Neural crest cell (in vitro differentiated cells): Measurements from ENCODE around the gene CDH13. TPM values are rescaled to one million over a fixed set of nuclear protein-coding genes. Genes with fewer than 3 reads are reported as not detected.

Experiments used
- DNase-seq: peaks from one replicate; pipeline ENCODE4 v3.0.0; 2021; ENCODE audit warnings: low read depth, mixed read lengths, low spot score
- H3K27ac Mint-ChIP-seq: one replicate; pipeline ENCODE4 v1.8.0; 2021; ENCODE audit warnings: mild to moderate bottlenecking, mixed read lengths; ENCODE audit not compliant: unreplicated experiment
- H3K27me3 Mint-ChIP-seq: 2 replicates; pipeline ENCODE4 v1.8.0; 2021; ENCODE audit warnings: low read depth, mild to moderate bottlenecking, mixed read lengths
- H3K36me3 Mint-ChIP-seq: 2 replicates; pipeline ENCODE4 v1.8.0; 2021; ENCODE audit warnings: low read depth, mild to moderate bottlenecking, mixed read lengths
- H3K4me1 Mint-ChIP-seq: 2 replicates; pipeline ENCODE4 v1.8.0; 2021; ENCODE audit warnings: mixed read lengths
- H3K4me3 Mint-ChIP-seq: one replicate; pipeline ENCODE4 v1.8.0; 2021; ENCODE audit warnings: mild to moderate bottlenecking, mixed read lengths
- H3K9me3 Mint-ChIP-seq: 2 replicates; pipeline ENCODE4 v1.8.0; 2021; ENCODE audit warnings: mixed read lengths
- CTCF ChIP-seq: fragments of 200-600 bp; sonication (generic); conservative IDR thresholded peaks from 2 replicates; pipeline ENCODE4 v1.5.0; 2021; ENCODE audit warnings: antibody characterized with exemption, mild to moderate bottlenecking
- total RNA-seq: library from RNA; stranded (reverse); gene quantifications from 2 replicates; pipeline ENCODE4 v1.2.1, GENCODE V29; 2021

CDH13 gene
- total RNA-seq, 1 donor from 2014 or later = 1.1 TPM

DNA sequence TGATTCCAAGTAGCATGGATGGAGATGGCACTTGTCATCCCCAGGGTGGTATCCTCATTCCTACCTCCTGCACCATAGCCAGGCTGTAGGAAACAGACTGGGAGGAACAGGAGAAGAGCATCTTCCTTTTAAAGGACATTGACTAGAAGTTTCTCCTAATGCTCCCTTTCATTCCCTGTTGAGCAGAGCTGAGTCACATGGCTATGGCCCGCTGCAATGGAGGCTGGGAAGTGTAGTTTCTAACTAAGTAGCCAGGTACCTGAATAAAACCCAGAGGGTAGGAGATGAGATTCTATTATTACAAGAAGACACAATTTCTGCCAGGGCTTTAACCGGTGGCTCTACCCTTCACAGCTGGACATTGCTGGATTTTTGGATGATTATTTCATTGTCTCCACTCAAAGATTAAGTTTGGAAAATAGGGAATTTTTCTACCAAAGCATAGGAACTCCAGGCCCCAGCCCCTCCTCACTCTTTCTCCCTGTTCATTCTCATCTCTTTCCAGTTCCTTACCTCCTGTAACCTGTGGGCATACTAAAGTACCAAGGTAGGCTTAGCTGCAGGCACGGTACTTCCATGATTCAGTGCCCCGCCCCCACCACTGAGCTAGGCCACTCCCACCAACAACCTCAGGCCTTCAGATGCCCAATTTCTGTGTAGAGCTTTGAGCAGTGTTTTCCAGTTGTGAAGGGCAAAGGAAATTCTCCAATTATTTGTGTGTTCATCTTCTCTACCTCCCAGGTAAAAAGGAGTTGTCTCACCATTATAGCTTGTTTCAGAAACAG is 378.3 kb downstream of the CDH13 start:
- Mint-ChIP-seq H3K9me3 (peaks cover 6% of the 10 kb centered on the region), H3K27me3 (no peaks in the 10 kb centered on the region), H3K36me3 (no peaks in the 10 kb centered on the region), H3K4me1 (no peaks in the 10 kb centered on the region), H3K4me3 (no peak overlapping the region), H3K27ac (no peak overlapping the region)
- TF ChIP-seq CTCF = no peak
- DNase-seq = no peak

GRCh38 chr16:83005653-83006160 is 378.9 kb downstream of the CDH13 start:
- no peak overlapping the region for H3K27ac Mint-ChIP-seq
- no peaks in the 10 kb centered on the region for H3K27me3 Mint-ChIP-seq
- peaks cover 5% of the 10 kb centered on the region for H3K9me3 Mint-ChIP-seq
- H3K36me3 Mint-ChIP-seq = no peaks in the 10 kb centered on the region
- H3K4me3 Mint-ChIP-seq = no peak overlapping the region
- TF ChIP-seq CTCF = no peak
- H3K4me1 Mint-ChIP-seq = no peaks in the 10 kb centered on the region
- DNase-seq = no peak

- no peak for DNase-seq
- Mint-ChIP-seq H3K27ac (no peak overlapping the region), H3K36me3 (no peaks in the 10 kb centered on the region)
Observed at GRCh38 chr16:83010776-83011720, 384.3 kb downstream of the CDH13 start.

GRCh38 chr16:83011939-83012338 is 385.2 kb downstream of the CDH13 start:
- no peak for DNase-seq
- Mint-ChIP-seq H3K27ac (no peak overlapping the region), H3K27me3 (no peaks in the 10 kb centered on the region), H3K36me3 (no peaks in the 10 kb centered on the region), H3K9me3 (no peaks in the 10 kb centered on the region), H3K4me1 (no peaks in the 10 kb centered on the region), H3K4me3 (no peak overlapping the region)
- TF ChIP-seq CTCF = no peak

More at GRCh38 chr16:83010776-83011720, 384.3 kb downstream of the CDH13 start:
- no peaks in the 10 kb centered on the region for H3K4me1 Mint-ChIP-seq
- no peak for TF ChIP-seq CTCF
- H3K9me3 Mint-ChIP-seq = no peaks in the 10 kb centered on the region
- H3K27me3 Mint-ChIP-seq = no peaks in the 10 kb centered on the region
- H3K4me3 Mint-ChIP-seq = no peak overlapping the region

DNA sequence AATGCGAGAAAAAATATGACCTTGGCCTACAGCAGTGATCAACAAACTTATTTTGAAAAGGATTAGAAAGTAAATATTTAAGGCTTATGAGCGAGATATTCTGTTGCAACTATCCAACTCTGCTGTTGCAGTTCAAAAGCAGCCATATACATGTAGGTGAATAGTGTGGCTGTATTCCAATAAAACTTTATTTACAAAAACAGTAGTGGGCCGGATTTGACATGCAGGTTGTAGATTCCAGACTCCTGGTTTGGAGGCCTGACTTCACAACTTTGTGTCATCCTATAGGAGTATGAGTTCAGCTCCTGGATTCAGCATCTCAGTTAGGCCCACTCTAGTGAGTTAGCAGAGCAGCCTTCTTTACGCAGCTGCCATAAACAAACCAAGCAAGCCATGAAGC is 386.3 kb downstream of the CDH13 start:
- Mint-ChIP-seq H3K9me3 (no peaks in the 10 kb centered on the region), H3K4me3 (no peak overlapping the region), H3K27me3 (no peaks in the 10 kb centered on the region), H3K27ac (no peak overlapping the region), H3K36me3 (no peaks in the 10 kb centered on the region), H3K4me1 (no peaks in the 10 kb centered on the region)
- no peak for DNase-seq
- no peak for TF ChIP-seq CTCF
